Endodermal cell (in vitro differentiated cells): ENCODE results near the gene KRT9. TPM values are rescaled to one million over a fixed set of nuclear protein-coding genes. Genes with fewer than 3 reads are reported as not detected.

ENCODE experiments used
- DNase-seq: peaks from one replicate; pipeline ENCODE4 v3.0.0-alpha.2; 2017
- H3K27ac ChIP-seq: 2 replicates; pipeline ENCODE4 v1.5.1; 2013; ENCODE audit warnings: mild to moderate bottlenecking, low read depth, low read length, moderate library complexity
- H3K27me3 ChIP-seq: 2 replicates; pipeline ENCODE4 v1.6.1; 2013; ENCODE audit warnings: mild to moderate bottlenecking, low read length, moderate library complexity; ENCODE audit not compliant: insufficient read depth, control insufficient read depth, poor library complexity, severe bottlenecking
- H3K36me3 ChIP-seq: 2 replicates; pipeline ENCODE4 v1.7.0; 2013; ENCODE audit warnings: mild to moderate bottlenecking, low read length, moderate library complexity; ENCODE audit not compliant: control insufficient read depth, insufficient read depth
- H3K4me1 ChIP-seq: one replicate; pipeline ENCODE4 v1.7.0; 2013; ENCODE audit warnings: low read length; ENCODE audit not compliant: control insufficient read depth, insufficient read depth
- H3K4me3 ChIP-seq: 2 replicates; pipeline ENCODE4 v1.5.1; 2013; ENCODE audit warnings: mild to moderate bottlenecking, low read length, moderate library complexity
- H3K9ac ChIP-seq: 2 replicates; pipeline ENCODE4 v1.6.1; 2013; ENCODE audit warnings: mild to moderate bottlenecking, low read length, moderate library complexity; ENCODE audit not compliant: poor library complexity, severe bottlenecking; ENCODE audit errors: extremely low read depth
- H3K9me3 ChIP-seq: 2 replicates; pipeline ENCODE4 v1.6.1; 2013; ENCODE audit warnings: mild to moderate bottlenecking, low read length, moderate library complexity; ENCODE audit not compliant: control insufficient read depth
- H3K27ac Mint-ChIP-seq: 2 replicates; pipeline ENCODE4 v1.8.0; 2020; ENCODE audit warnings: mixed read lengths
- H3K27me3 Mint-ChIP-seq: 2 replicates; pipeline ENCODE4 v1.8.0; 2021; ENCODE audit warnings: mild to moderate bottlenecking, mixed read lengths; ENCODE audit not compliant: insufficient read depth
- H3K36me3 Mint-ChIP-seq: 2 replicates; pipeline ENCODE4 v1.8.0; 2020; ENCODE audit warnings: low read depth, mixed read lengths
- H3K4me1 Mint-ChIP-seq: 2 replicates; pipeline ENCODE4 v1.8.0; 2020; ENCODE audit warnings: mixed read lengths
- H3K4me3 Mint-ChIP-seq: 2 replicates; pipeline ENCODE4 v1.8.0; 2020; ENCODE audit warnings: mild to moderate bottlenecking, moderate library complexity, mixed read lengths
- H3K9me3 Mint-ChIP-seq: 2 replicates; pipeline ENCODE4 v1.8.0; 2020; ENCODE audit warnings: mild to moderate bottlenecking, mixed read lengths
- WGBS, 2 experiments: methylation state at CpG; one replicate each; pipeline versions ENCODE4 v1.1.5 to v1.1.7; 2013; ENCODE audit warnings: missing lambda C conversion rate in 2 of 2, mixed read lengths in 1 of 2; ENCODE audit not compliant: insufficient coverage in 1 of 2, insufficient read length in 1 of 2; 5-methylcytosine and 5-hydroxymethylcytosine counted together
- total RNA-seq, 2 donors: library from RNA; stranded (reverse); fragmentation: NEBNext Ultra II Directional in 1 of 2; extraction: Animal tissue kit (Norgen Biotek cat#: 25700) in 1 of 2; gene quantifications; 2 replicates in 1 of 2; 3 replicates in 1 of 2; pipeline ENCODE4 v1.2.1, GENCODE V29; 2021
- TF ChIP-seq, protein P1 (sequence below): fragments of 200-600 bp; sonication (generic); conservative IDR thresholded peaks from 2 replicates; pipeline ENCODE4 v1.5.0; 2021; ENCODE audit warnings: antibody characterized with exemption, mild to moderate bottlenecking

KRT9 gene
- total RNA-seq, 2 donors from 2014 or later: not detected

- Mint-ChIP-seq H3K9me3 (peaks cover 10% of the 10 kb centered on the region), H3K27ac (no peak overlapping the region), H3K36me3 (no peaks in the 10 kb centered on the region), H3K27me3 (peaks cover 7% of the 10 kb centered on the region), H3K4me1 (peaks cover 20% of the 10 kb centered on the region), H3K4me3 (no peak overlapping the region)
- no peaks in the 10 kb centered on the region for H3K27me3 ChIP-seq
- no peak overlapping the region for H3K4me3 ChIP-seq
- TF ChIP-seq, protein P1, sequence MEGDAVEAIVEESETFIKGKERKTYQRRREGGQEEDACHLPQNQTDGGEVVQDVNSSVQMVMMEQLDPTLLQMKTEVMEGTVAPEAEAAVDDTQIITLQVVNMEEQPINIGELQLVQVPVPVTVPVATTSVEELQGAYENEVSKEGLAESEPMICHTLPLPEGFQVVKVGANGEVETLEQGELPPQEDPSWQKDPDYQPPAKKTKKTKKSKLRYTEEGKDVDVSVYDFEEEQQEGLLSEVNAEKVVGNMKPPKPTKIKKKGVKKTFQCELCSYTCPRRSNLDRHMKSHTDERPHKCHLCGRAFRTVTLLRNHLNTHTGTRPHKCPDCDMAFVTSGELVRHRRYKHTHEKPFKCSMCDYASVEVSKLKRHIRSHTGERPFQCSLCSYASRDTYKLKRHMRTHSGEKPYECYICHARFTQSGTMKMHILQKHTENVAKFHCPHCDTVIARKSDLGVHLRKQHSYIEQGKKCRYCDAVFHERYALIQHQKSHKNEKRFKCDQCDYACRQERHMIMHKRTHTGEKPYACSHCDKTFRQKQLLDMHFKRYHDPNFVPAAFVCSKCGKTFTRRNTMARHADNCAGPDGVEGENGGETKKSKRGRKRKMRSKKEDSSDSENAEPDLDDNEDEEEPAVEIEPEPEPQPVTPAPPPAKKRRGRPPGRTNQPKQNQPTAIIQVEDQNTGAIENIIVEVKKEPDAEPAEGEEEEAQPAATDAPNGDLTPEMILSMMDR: no peak
- WGBS, 2 experiments: 78 to 100% methylated on average over 3 to 9 of the region's 9 CpGs
- H3K36me3 ChIP-seq: no peaks in the 10 kb centered on the region
- peaks cover 8% of the 10 kb centered on the region for H3K9me3 ChIP-seq
- DNase-seq: peak; percentile 70
- peaks cover 6% of the 10 kb centered on the region for H3K4me1 ChIP-seq
- no peak overlapping the region for H3K9ac ChIP-seq
- no peak overlapping the region for H3K27ac ChIP-seq
Measured at GRCh38 chr17:41547378-41547841, 24.4 kb downstream of the KRT9 start.

DNA sequence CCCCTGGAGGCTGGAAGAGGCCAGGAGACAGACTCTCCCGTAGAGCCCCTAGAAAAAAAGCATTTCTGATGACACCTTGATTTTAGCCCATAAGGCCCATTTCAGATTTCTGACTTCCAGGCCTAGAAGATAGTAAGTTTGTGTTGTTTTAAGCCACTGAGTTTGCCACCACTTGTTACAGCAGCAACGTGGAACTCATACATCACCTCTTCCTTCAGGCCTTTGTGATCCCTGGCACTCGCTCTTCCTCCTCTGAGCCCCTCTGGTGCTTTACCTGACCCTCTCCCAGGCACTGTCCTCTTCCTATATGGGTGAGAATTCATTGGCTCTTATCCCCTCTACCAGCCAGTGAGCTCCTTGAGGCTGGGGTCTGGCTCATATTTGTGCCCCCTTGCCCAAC, 25.0 kb downstream of the KRT9 start:
- Histone ChIP-seq H3K27ac (no peak overlapping the region), H3K9me3 (peaks cover 8% of the 10 kb centered on the region), H3K27me3 (no peaks in the 10 kb centered on the region), H3K4me1 (peaks cover 6% of the 10 kb centered on the region), H3K4me3 (no peak overlapping the region), H3K9ac (no peak overlapping the region), H3K36me3 (no peaks in the 10 kb centered on the region)
- Mint-ChIP-seq H3K27ac (no peak overlapping the region), H3K4me1 (peaks cover 20% of the 10 kb centered on the region), H3K27me3 (peaks cover 7% of the 10 kb centered on the region), H3K9me3 (peaks cover 10% of the 10 kb centered on the region), H3K4me3 (no peak overlapping the region), H3K36me3 (no peaks in the 10 kb centered on the region)
- DNase-seq: no peak
- WGBS, 2 experiments: 82 to 85% methylated on average over 2 to 3 of the region's 3 CpGs
- TF ChIP-seq, protein P1: no peak

GRCh38 chr17:41545829-41546410, 25.9 kb downstream of the KRT9 start:
- Histone ChIP-seq H3K27me3 (no peaks in the 10 kb centered on the region), H3K4me1 (peaks cover 6% of the 10 kb centered on the region), H3K27ac (no peak overlapping the region), H3K36me3 (no peaks in the 10 kb centered on the region), H3K4me3 (no peak overlapping the region), H3K9ac (no peak overlapping the region), H3K9me3 (peaks cover 8% of the 10 kb centered on the region)
- H3K27ac Mint-ChIP-seq: no peak overlapping the region
- peaks cover 28% of the 10 kb centered on the region for H3K4me1 Mint-ChIP-seq
- peaks cover 10% of the 10 kb centered on the region for H3K9me3 Mint-ChIP-seq
- H3K4me3 Mint-ChIP-seq: no peak overlapping the region
- H3K27me3 Mint-ChIP-seq: peaks cover 7% of the 10 kb centered on the region
- H3K36me3 Mint-ChIP-seq: no peaks in the 10 kb centered on the region
- 85 to 87% methylated on average over 11 to 13 of the region's 13 CpGs for WGBS, 2 experiments
- TF ChIP-seq, protein P1: no peak
- peak; percentile 53 for DNase-seq
